WTC11 (cell line): Measurements from ENCODE around the gene ENOX2. TPM values are rescaled to one million over a fixed set of nuclear protein-coding genes. Genes with fewer than 3 reads are reported as not detected.

Experiments used
- ATAC-seq: fragments of 200-7000 bp; cut with Tn5 transposase; 2 replicates; pipeline ENCODE4 v1.10.0; 2021; ENCODE audit warnings: mild to moderate bottlenecking, moderate library complexity
- CTCF ChIA-PET: fragments of 300-600 bp; sonication (Branson Sonifier 250); formaldehyde crosslinking; loops from one replicate; lab custom pipeline; 2021; ENCODE audit warnings: antibody characterized with exemption; lab: Charles Lee
- POLR2A ChIA-PET: fragments of 350-600 bp; sonication (Branson Sonifier 250); formaldehyde crosslinking; loops from one replicate; lab custom pipeline; 2021; ENCODE audit warnings: antibody characterized with exemption; lab: Charles Lee
- DNase-seq: peaks from one replicate; pipeline ENCODE4 v3.0.0; 2021; ENCODE audit warnings: low spot score
- H3K27ac Mint-ChIP-seq: 2 replicates; pipeline ENCODE4 v1.8.0; 2021; ENCODE audit warnings: mixed read lengths
- H3K27me3 Mint-ChIP-seq: 2 replicates; pipeline ENCODE4 v1.8.0; 2021; ENCODE audit warnings: low read depth, mild to moderate bottlenecking, moderate library complexity, mixed read lengths
- H3K36me3 Mint-ChIP-seq: 2 replicates; pipeline ENCODE4 v1.8.0; 2021; ENCODE audit warnings: mixed read lengths
- H3K4me1 Mint-ChIP-seq: 2 replicates; pipeline ENCODE4 v1.8.0; 2022; ENCODE audit warnings: mixed read lengths
- H3K4me3 Mint-ChIP-seq: 2 replicates; pipeline ENCODE4 v1.8.0; 2021; ENCODE audit warnings: mild to moderate bottlenecking, moderate library complexity, mixed read lengths
- H3K9me3 Mint-ChIP-seq: 2 replicates; pipeline ENCODE4 v1.8.0; 2021; ENCODE audit warnings: mixed read lengths
- ATF6 ChIP-seq: sonication (generic); formaldehyde crosslinking; IDR thresholded peaks from 2 replicates; pipeline ENCODE4 v1.8.1; 2023; ENCODE audit warnings: mild to moderate bottlenecking, missing genetic modification reagents
- CDX4 ChIP-seq: fragments of 250-450 bp; sonication (Bioruptor Pico); IDR thresholded peaks from 2 replicates; pipeline ENCODE4 v1.9.0; 2021; ENCODE audit warnings: moderate library complexity, mild to moderate bottlenecking, inconsistent platforms, borderline replicate concordance
- CREM ChIP-seq: sonication (generic); formaldehyde crosslinking; IDR thresholded peaks from 2 replicates; pipeline ENCODE4 v1.8.1; 2022; ENCODE audit warnings: mild to moderate bottlenecking, missing genetic modification reagents, moderate library complexity
- E2F1 ChIP-seq: sonication (generic); formaldehyde crosslinking; IDR thresholded peaks from 2 replicates; pipeline ENCODE4 v1.8.0; 2022; ENCODE audit warnings: mild to moderate bottlenecking, missing genetic modification reagents
- EMX1 ChIP-seq: fragments of 250-450 bp; sonication (Bioruptor Pico); IDR thresholded peaks from 2 replicates; pipeline ENCODE4 v1.8.0; 2021; ENCODE audit warnings: mild to moderate bottlenecking
- ESRRA ChIP-seq: sonication (generic); formaldehyde crosslinking; IDR thresholded peaks from 2 replicates; pipeline ENCODE4 v1.8.1; 2022; ENCODE audit warnings: mild to moderate bottlenecking, missing genetic modification reagents, borderline replicate concordance
- FOXP4 ChIP-seq: sonication (generic); formaldehyde crosslinking; IDR thresholded peaks from 2 replicates; pipeline ENCODE4 v1.8.0; 2022; ENCODE audit warnings: mild to moderate bottlenecking, missing genetic modification reagents
- GABPB1 ChIP-seq: sonication (generic); formaldehyde crosslinking; IDR thresholded peaks from 2 replicates; pipeline ENCODE4 v1.8.1; 2023; ENCODE audit warnings: mild to moderate bottlenecking, missing genetic modification reagents
- HMGXB4 ChIP-seq: sonication (generic); formaldehyde crosslinking; IDR thresholded peaks from 2 replicates; pipeline ENCODE4 v1.8.1; 2023; ENCODE audit warnings: mild to moderate bottlenecking, moderate library complexity, missing genetic modification reagents
- JAZF1 ChIP-seq: fragments of 250-450 bp; sonication (Bioruptor Pico); IDR thresholded peaks from 2 replicates; pipeline ENCODE4 v1.9.0; 2021; ENCODE audit warnings: moderate library complexity, mild to moderate bottlenecking, inconsistent platforms
- MAX ChIP-seq: sonication (generic); formaldehyde crosslinking; IDR thresholded peaks from 2 replicates; pipeline ENCODE4 v1.8.0; 2022; ENCODE audit warnings: mild to moderate bottlenecking, missing genetic modification reagents
- MYBL2 ChIP-seq: sonication (generic); formaldehyde crosslinking; IDR thresholded peaks from 2 replicates; pipeline ENCODE4 v1.8.1; 2023; ENCODE audit warnings: mild to moderate bottlenecking, moderate library complexity, missing genetic modification reagents
- NR2C2 ChIP-seq: sonication (generic); formaldehyde crosslinking; IDR thresholded peaks from 2 replicates; pipeline ENCODE4 v1.8.0; 2022; ENCODE audit warnings: mild to moderate bottlenecking, missing genetic modification reagents
- NR3C1 ChIP-seq: sonication (generic); formaldehyde crosslinking; conservative IDR thresholded peaks from 2 replicates; pipeline ENCODE4 v1.8.1; 2023; ENCODE audit warnings: low read depth, mild to moderate bottlenecking, missing genetic modification reagents
- OVOL2 ChIP-seq: fragments of 250-450 bp; sonication (Bioruptor Pico); IDR thresholded peaks from 2 replicates; pipeline ENCODE4 v1.9.0; 2021; ENCODE audit warnings: mild to moderate bottlenecking, borderline replicate concordance
- PREB ChIP-seq: sonication (generic); formaldehyde crosslinking; IDR thresholded peaks from 2 replicates; pipeline ENCODE4 v1.8.1; 2022; ENCODE audit warnings: mild to moderate bottlenecking, missing genetic modification reagents, moderate library complexity, borderline replicate concordance
- SMAD4 ChIP-seq: sonication (generic); formaldehyde crosslinking; IDR thresholded peaks from 2 replicates; pipeline ENCODE4 v1.8.0; 2022; ENCODE audit warnings: mild to moderate bottlenecking, missing genetic modification reagents
- TEAD4 ChIP-seq: sonication (generic); formaldehyde crosslinking; IDR thresholded peaks from 2 replicates; pipeline ENCODE4 v1.8.0; 2022; ENCODE audit warnings: mild to moderate bottlenecking, missing genetic modification reagents
- TP53 ChIP-seq: sonication (generic); formaldehyde crosslinking; IDR thresholded peaks from 2 replicates; pipeline ENCODE4 v1.8.1; 2023; ENCODE audit warnings: mild to moderate bottlenecking, missing genetic modification reagents
- ZBTB21 ChIP-seq: sonication (generic); formaldehyde crosslinking; IDR thresholded peaks from 2 replicates; pipeline ENCODE4 v1.8.1; 2023; ENCODE audit warnings: mild to moderate bottlenecking, missing genetic modification reagents, borderline replicate concordance
- ZBTB43 ChIP-seq: sonication (generic); formaldehyde crosslinking; IDR thresholded peaks from 2 replicates; pipeline ENCODE4 v1.8.1; 2023; ENCODE audit warnings: mild to moderate bottlenecking, missing genetic modification reagents
- ZMAT4 ChIP-seq: fragments of 250-450 bp; sonication (Bioruptor Pico); IDR thresholded peaks from 2 replicates; pipeline ENCODE4 v1.9.0; 2021; ENCODE audit warnings: mild to moderate bottlenecking
- ZNF219 ChIP-seq: sonication (generic); formaldehyde crosslinking; IDR thresholded peaks from 2 replicates; pipeline ENCODE4 v1.8.0; 2023; ENCODE audit warnings: missing genetic modification reagents, mild to moderate bottlenecking, borderline replicate concordance
- ZNF396 ChIP-seq: fragments of 250-450 bp; sonication (Bioruptor Pico); IDR thresholded peaks from 2 replicates; pipeline ENCODE4 v1.8.0; 2021; ENCODE audit warnings: mild to moderate bottlenecking, moderate library complexity, borderline replicate concordance
- ZNF416 ChIP-seq: fragments of 250-450 bp; sonication (Bioruptor Pico); IDR thresholded peaks from 2 replicates; pipeline ENCODE4 v1.9.0; 2021; ENCODE audit warnings: mild to moderate bottlenecking, inconsistent platforms
- ZNF671 ChIP-seq: fragments of 250-450 bp; sonication (Bioruptor Pico); IDR thresholded peaks from 2 replicates; pipeline ENCODE4 v1.8.0; 2021; ENCODE audit warnings: mild to moderate bottlenecking
- total RNA-seq: library from RNA; stranded (reverse); gene quantifications from 3 replicates; pipeline ENCODE4 v1.2.3, GENCODE V29; 2021

Gene ENOX2
- total RNA-seq, 1 experiment from 2014 or later = 13.8 TPM

GRCh38 chrX:130902446-130902782, 595 bp downstream of the ENOX2 start:
- POLR2A ChIA-PET = interaction anchor here (0.6 kb wide), 1 partner anchor 295 kb away, joined by 4 read pairs; no protein-coding TSS in a partner anchor
- no peaks in the 10 kb centered on the region for H3K9me3 Mint-ChIP-seq
- no peak for ATAC-seq
- TF ChIP-seq CREM (CRISPR knock-in tag) = no peak
- TF ChIP-seq ATF6 = no peak
- TF ChIP-seq GABPB1 (CRISPR knock-in tag) = no peak
- no peak for TF ChIP-seq SMAD4 (CRISPR knock-in tag)
- TF ChIP-seq ZNF416 (CRISPR knock-in tag) = no peak
- no peak for TF ChIP-seq MYBL2 (CRISPR knock-in tag)
- TF ChIP-seq JAZF1 (CRISPR knock-in tag) = no peak
- TF ChIP-seq CDX4 (CRISPR knock-in tag) = no peak
- TF ChIP-seq E2F1 (CRISPR knock-in tag) = no peak
- no peak for TF ChIP-seq ZBTB21 (CRISPR knock-in tag)
- TF ChIP-seq TP53 (CRISPR knock-in tag) = no peak
- TF ChIP-seq NR3C1 (CRISPR knock-in tag) = no peak
- no peak for TF ChIP-seq NR2C2 (CRISPR knock-in tag)
- no peak for TF ChIP-seq EMX1
- no peak for TF ChIP-seq ZMAT4 (CRISPR knock-in tag)
- no peak for TF ChIP-seq ZNF671 (CRISPR knock-in tag)
- no peak for TF ChIP-seq TEAD4 (CRISPR knock-in tag)
- TF ChIP-seq ZBTB43 (CRISPR knock-in tag) = no peak
- no peak for TF ChIP-seq ZNF219
- TF ChIP-seq, all 79 proteins: peak for 0
- CTCF ChIA-PET = interaction anchor here (0.7 to 1.8 kb wide), 3 partner anchors 14 to 346 kb away, joined by 3 to 11 read pairs (median 9); no protein-coding TSS in a partner anchor
- Mint-ChIP-seq H3K27ac (peak overlapping the region; percentile 89), H3K27me3 (peaks cover 4% of the 10 kb centered on the region), H3K36me3 (no peaks in the 10 kb centered on the region), H3K4me3 (no peak overlapping the region), H3K4me1 (peaks cover 5% of the 10 kb centered on the region; the same call in 1 of the 2 replicates)
- no peak for DNase-seq

- H3K9me3 Mint-ChIP-seq = no peaks in the 10 kb centered on the region
- H3K27me3 Mint-ChIP-seq = no peaks in the 10 kb centered on the region
- no peak for ATAC-seq
- CTCF ChIA-PET = no interaction called here
- no peak overlapping the region for H3K27ac Mint-ChIP-seq
- no peak for DNase-seq
- POLR2A ChIA-PET = no interaction called here
- H3K4me3 Mint-ChIP-seq = no peak overlapping the region
- H3K4me1 Mint-ChIP-seq = peaks cover 4% of the 10 kb centered on the region; the same call in 1 of the 2 replicates
- H3K36me3 Mint-ChIP-seq = no peaks in the 10 kb centered on the region
- TF ChIP-seq HMGXB4 (CRISPR knock-in tag) (no peak), FOXP4 (CRISPR knock-in tag) (no peak), OVOL2 (no peak), PREB (CRISPR knock-in tag) (no peak), ZNF396 (no peak), MAX (CRISPR knock-in tag) (no peak), ESRRA (CRISPR knock-in tag) (no peak)
Measured at GRCh38 chrX:130896802-130897501, 6.1 kb downstream of the ENOX2 start.
